ENCODE results near the gene COL5A2. TPM values are rescaled to one million over a fixed set of nuclear protein-coding genes. Genes with fewer than 3 reads are reported as not detected.

COL5A2 gene
- total RNA-seq, 4 donors from 2014 or later: 16.1 to 62.8 (median 33.1) TPM

- Histone ChIP-seq H3K9me3 (no peaks in the 10 kb centered on the region), H3K4me3 (no peak overlapping the region), H3K27ac (peak overlapping the region in 1 of 4 donors; percentile 42), H3K36me3 (no peaks in the 10 kb centered on the region), H3K4me1 (peaks cover 0 to 10% (median 2%) of the 10 kb centered on the region in 4 donors), H3K27me3 (no peaks in the 10 kb centered on the region)
- TF ChIP-seq CTCF (IDR thresholded peaks at IDR 0.05) (no peak), EP300 (IDR thresholded peaks at IDR 0.05; ENCODE audit: low read depth) (no peak), POLR2A (IDR thresholded peaks at IDR 0.05) (no peak), POLR2AphosphoS5 (IDR thresholded peaks at IDR 0.05) (no peak)
- whole genome bisulfite sequencing, 2 donors (ENCODE audit: low coverage in 1 of 2): 20 to 23% methylated on average over 1 of the region's 1 CpG
- in situ Hi-C loops (cut with MboI; ENCODE audit: low pct_ligation_motif_present in 1 of 4, low pct_unique_long_range_greater_than_20kb in 1 of 4, low sequenced_read_pairs in 3 of 4): loop anchor here in 3 of 4 donors (10.0 to 25.0 kb wide), 3 partner anchors 187 to 317 kb away; no protein-coding TSS in a partner anchor
- no peak for DNase-seq
- intact Hi-C loops (cut with DNase I; ENCODE audit: low total_unique reads): loop anchor here (10.0 kb wide), 1 partner anchor 317 kb away; no protein-coding TSS in a partner anchor
These were observed 81.6 kb downstream of the COL5A2 start for GRCh38 chr2:189097934-189098333.

- Histone ChIP-seq H3K4me1 (peaks cover 0 to 11% (median 3%) of the 10 kb centered on the region in 4 donors), H3K27ac (peak overlapping the region in 3 of 4 donors; percentile 21 to 42 (median 32)), H3K9me3 (no peaks in the 10 kb centered on the region), H3K36me3 (no peaks in the 10 kb centered on the region), H3K4me3 (no peak overlapping the region), H3K27me3 (no peaks in the 10 kb centered on the region)
- TF ChIP-seq POLR2A (IDR thresholded peaks at IDR 0.05) (no peak), CTCF (IDR thresholded peaks at IDR 0.05) (no peak), POLR2AphosphoS5 (IDR thresholded peaks at IDR 0.05) (peak in 2 of 3 donors; percentile 27 to 35), EP300 (IDR thresholded peaks at IDR 0.05; ENCODE audit: low read depth) (no peak)
- in situ Hi-C loops (cut with MboI; ENCODE audit: low pct_ligation_motif_present in 1 of 4, low pct_unique_long_range_greater_than_20kb in 1 of 4, low sequenced_read_pairs in 3 of 4) (loop anchor here in 3 of 4 donors (10.0 to 25.0 kb wide), 3 partner anchors 188 to 318 kb away; no protein-coding TSS in a partner anchor), intact Hi-C loops (cut with DNase I; ENCODE audit: low total_unique reads) (loop anchor here (10.0 kb wide), 1 partner anchor 318 kb away; no protein-coding TSS in a partner anchor)
- WGBS, 2 donors (ENCODE audit: low coverage in 1 of 2): 40 to 71% methylated on average over 4 of the region's 4 CpGs
- no peak for DNase-seq
These were observed 82.7 kb downstream of the COL5A2 start for GRCh38 chr2:189096769-189097447.

DNA sequence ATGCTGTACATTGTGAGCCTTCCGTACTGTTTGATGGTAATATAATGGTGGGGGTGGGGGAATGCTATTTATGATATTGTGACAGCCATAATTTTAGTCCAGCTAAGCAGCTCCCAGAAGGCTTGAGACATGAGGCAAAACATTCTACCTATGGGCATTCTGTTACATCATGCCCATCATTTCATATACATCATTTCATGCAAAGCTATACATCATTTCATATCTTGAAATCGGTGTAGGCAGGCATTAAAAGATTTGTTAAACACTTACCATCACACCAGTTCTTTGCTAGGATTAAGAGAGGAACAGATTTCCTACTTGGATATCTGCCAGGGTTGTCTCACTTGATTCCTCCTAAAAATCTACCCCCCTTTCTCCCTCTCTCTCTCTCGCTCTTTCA lies 84.5 kb downstream of the COL5A2 start:
- Histone ChIP-seq H3K4me3 (no peak overlapping the region), H3K27me3 (no peaks in the 10 kb centered on the region), H3K27ac (peak overlapping the region in 2 of 4 donors; percentile 38 to 57), H3K36me3 (no peaks in the 10 kb centered on the region), H3K4me1 (peaks cover 0 to 11% (median 3%) of the 10 kb centered on the region in 4 donors), H3K9me3 (no peaks in the 10 kb centered on the region)
- TF ChIP-seq EP300 (IDR thresholded peaks at IDR 0.05; ENCODE audit: low read depth): no peak
- TF ChIP-seq POLR2AphosphoS5 (IDR thresholded peaks at IDR 0.05): no peak
- no peak for TF ChIP-seq POLR2A (IDR thresholded peaks at IDR 0.05)
- no peak for TF ChIP-seq CTCF (IDR thresholded peaks at IDR 0.05)
- 69 to 73% methylated on average over 3 of the region's 3 CpGs for WGBS, 2 donors (ENCODE audit: low coverage in 1 of 2)
- in situ Hi-C loops (cut with MboI; ENCODE audit: low pct_ligation_motif_present in 1 of 4, low pct_unique_long_range_greater_than_20kb in 1 of 4, low sequenced_read_pairs in 3 of 4) (loop anchor here in 3 of 4 donors (10.0 to 25.0 kb wide), 3 partner anchors 190 to 320 kb away; no protein-coding TSS in a partner anchor), intact Hi-C loops (cut with DNase I; ENCODE audit: low total_unique reads) (loop anchor here (10.0 kb wide), 1 partner anchor 320 kb away; no protein-coding TSS in a partner anchor)
- no peak for DNase-seq

- Histone ChIP-seq H3K36me3 (peaks cover 0 to 4% (median 0%) of the 10 kb centered on the region in 4 donors), H3K9me3 (no peaks in the 10 kb centered on the region), H3K4me1 (peaks cover 0 to 11% (median 3%) of the 10 kb centered on the region in 4 donors), H3K4me3 (no peak overlapping the region), H3K27ac (peak overlapping the region; percentile 54 to 62 (median 55)), H3K27me3 (no peaks in the 10 kb centered on the region)
- WGBS, 2 donors (ENCODE audit: low coverage in 1 of 2): 25 to 63% methylated on average over 2 of the region's 2 CpGs
- TF ChIP-seq EP300 (IDR thresholded peaks at IDR 0.05; ENCODE audit: low read depth): no peak
- TF ChIP-seq POLR2AphosphoS5 (IDR thresholded peaks at IDR 0.05): peak; percentile 7 to 40 (median 21)
- in situ Hi-C loops (cut with MboI; ENCODE audit: low pct_ligation_motif_present in 1 of 4, low pct_unique_long_range_greater_than_20kb in 1 of 4, low sequenced_read_pairs in 3 of 4) (loop anchor here in 3 of 4 donors (10.0 to 25.0 kb wide), 3 partner anchors 192 to 322 kb away; no protein-coding TSS in a partner anchor), intact Hi-C loops (cut with DNase I; ENCODE audit: low total_unique reads) (loop anchor here (10.0 kb wide), 1 partner anchor 322 kb away; no protein-coding TSS in a partner anchor)
- DNase-seq: peak; percentile 13
These were observed 86.6 kb downstream of the COL5A2 start for GRCh38 chr2:189092936-189093335.
